HG02763 (cell line): ENCODE data around the gene CDH26.
"Not testable (repeated sequence)": the region's sequence is repeated elsewhere in the genome, so short reads cannot be mapped to it uniquely, and the experiment has no call there.

Experiments used
- ATAC-seq: cut with Tn5 transposase; IDR thresholded peaks from one replicate; pipeline ENCODE4 v1.9.1; 2021; ENCODE audit warnings: mild to moderate bottlenecking, moderate library complexity; ENCODE audit not compliant: unreplicated experiment

Gene CDH26

DNA sequence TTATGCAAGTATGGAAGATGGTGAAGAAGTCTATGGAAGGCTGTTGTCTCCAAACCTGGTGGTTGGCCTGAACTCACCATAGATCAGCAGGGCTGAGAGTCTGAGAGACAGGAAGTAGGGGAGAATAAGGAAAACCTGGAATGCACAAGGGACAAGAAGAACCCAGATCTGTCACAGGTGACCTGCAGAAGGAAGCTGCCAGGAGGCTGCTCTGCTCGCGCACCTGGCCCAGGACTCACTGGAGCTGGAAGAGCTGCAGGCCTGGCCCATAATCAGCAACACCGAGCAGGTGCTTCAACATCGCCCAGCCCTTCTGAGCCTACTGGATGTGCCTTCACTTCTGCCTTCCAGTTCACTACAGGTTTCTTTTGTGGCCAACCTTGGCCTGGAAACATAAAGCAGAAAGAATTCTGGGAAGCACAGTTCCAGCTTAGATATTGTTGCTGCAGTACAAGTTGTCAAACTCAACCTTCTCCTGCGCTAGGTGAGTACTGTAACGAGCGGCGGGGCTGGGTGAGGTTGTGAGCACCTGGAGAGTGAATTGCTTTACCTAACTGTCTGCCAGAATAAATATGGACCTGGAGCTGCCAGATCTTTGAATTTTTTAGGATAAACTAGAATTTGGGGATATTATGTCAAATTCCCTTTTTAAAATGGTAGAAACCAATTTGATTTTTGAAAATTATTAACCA lies 82.4 kb downstream of the CDH26 start:
- no peak for ATAC-seq

- ATAC-seq, result not testable (repeated sequence)
Measured at GRCh38 chr20:60041436-60042165, 83.4 kb downstream of the CDH26 start.

DNA sequence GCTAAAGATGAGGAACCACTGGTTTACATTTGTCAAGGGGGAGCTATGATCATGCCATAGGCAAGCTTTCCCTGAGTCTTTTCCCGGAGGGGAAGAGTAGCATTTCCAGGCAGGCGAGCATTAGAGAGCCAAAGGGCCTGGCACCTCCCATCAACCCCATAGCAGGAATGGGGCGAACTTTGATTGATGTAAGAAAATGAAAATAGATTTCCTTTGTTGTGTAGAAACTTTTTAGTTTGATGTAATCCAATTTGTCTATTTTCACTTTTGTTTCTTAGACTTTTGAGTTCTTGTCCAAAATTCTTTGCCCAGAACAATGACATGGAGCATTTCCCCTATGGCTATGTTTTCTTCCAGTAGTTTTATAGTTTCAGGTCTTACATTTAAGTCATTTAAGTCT lies 85.2 kb downstream of the CDH26 start:
- no peak for ATAC-seq

- ATAC-seq, result no peak
Measured at GRCh38 chr20:60046011-60046413, 87.8 kb downstream of the CDH26 start.

DNA sequence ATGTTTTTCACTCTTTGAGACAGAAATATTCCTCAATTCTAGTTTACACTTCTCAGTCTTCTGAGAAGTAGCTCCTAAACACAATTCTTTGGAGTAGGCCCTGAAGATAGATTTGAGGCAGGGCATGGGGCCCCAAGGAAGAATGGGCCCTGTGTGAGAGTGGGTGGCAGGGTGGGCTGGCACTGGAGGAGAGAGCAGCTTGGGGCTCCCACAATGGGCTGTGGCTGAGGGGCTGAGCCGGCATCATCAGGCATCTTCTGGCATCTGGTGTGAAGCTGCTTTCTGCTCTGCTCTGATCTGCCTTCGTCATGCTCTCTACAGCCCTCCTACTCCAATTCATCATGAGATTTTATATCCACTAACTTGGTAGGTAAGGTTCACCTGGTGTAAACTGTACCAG lies 88.2 kb downstream of the CDH26 start:
- ATAC-seq, result no peak

DNA sequence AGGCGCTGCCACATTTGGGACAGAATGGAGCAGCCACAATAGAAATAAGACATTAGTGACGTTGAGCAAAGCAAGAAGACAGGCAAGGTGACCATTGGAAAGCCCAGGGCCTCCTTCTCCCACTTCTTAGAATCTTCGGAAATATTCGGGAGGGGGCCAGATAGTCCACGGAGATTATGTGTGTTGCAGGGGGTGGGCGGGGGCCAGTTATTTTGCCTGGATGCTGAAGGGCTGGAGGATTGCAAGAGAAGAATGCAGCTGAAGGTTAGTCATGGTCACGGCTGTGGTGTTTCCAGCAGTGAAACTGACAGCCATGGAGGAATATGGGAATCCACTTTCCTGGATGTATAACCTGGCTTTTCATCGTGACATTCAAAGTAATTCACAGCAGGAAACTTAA lies 88.6 kb downstream of the CDH26 start:
- no peak for ATAC-seq

DNA sequence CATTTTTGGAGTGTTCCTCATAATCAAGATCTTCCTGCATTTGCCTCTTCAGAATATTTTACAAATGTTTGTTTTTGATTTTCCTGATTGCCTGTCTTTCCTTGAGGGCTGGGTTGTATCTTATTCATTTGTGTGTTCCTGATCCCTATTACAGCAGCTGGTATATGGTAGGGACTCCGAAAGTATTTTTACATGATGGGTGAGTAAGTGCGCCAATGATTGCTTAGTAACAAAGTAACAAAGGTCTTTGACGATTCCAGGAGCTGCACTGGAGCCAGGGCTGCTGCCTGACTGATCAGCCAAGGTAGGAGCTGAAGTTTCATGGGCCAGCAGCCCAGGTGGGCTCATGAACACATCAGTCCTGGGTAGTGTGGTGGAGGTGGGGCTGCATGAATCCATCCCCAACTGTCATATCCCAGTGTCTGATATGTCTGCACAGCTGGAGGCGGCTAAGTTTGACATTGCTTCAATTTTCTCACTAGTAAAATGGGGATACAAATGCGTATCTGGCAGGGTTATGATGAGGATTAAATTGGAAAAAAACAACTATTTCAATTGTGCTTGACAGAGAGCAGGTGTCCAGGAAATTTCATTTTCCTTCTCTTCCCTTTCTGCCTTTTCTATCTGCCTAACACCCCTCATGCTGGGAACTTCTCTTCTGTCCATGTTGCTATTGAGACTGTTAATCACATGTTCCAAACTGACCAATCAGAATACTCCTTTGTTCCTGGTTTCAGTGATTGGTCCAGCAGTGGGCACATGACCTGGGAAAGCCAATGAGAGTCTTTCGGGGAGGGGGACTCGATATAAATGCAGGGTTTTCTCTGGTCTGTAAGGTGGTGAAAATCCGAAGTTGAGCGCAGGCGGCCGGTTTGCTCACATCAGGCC lies 90.7 kb downstream of the CDH26 start:
- no peak for ATAC-seq

GRCh38 chr20:60049601-60050000 lies 91.4 kb downstream of the CDH26 start:
- ATAC-seq, result no peak

DNA sequence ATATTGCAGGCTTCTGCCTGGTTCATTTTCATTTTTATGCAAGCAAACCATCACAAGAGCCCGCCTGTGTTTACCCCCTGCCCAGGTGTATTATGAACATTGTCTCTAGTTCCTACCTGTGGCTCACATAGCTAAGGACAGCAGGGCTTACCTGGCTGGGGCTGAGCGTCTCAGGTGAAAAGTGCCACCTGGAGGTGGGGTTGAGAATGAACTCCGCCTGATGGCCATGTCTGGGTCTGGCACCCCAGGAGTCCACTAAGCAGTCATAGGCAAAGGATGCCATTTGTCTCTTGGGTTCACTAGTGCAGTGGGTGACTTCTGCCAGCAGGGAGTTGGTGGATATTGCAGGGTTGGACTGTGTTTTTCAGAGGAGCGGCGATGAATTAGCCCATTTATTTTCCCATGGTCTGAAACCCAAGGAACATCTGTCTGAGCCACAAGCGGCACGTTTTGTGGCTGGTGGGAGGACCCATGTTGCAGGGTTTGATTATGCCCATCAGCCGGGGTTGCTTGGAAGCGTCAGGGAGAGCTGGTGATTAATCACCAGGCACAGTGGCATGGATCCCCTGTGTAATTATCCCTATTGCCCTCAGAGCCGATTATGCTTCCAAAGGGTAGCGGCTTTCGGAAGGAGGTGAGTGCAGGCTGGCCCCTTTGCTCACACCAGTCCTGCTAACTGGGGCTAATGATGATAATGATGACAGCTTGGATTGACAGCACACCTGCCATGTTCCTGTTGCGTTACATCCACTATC lies 92.1 kb downstream of the CDH26 start:
- no peak for ATAC-seq

GRCh38 chr20:60051911-60052310 lies 93.7 kb downstream of the CDH26 start:
- ATAC-seq, result no peak

- no peak for ATAC-seq
Measured at GRCh38 chr20:60052322-60052721, 94.1 kb downstream of the CDH26 start.

DNA sequence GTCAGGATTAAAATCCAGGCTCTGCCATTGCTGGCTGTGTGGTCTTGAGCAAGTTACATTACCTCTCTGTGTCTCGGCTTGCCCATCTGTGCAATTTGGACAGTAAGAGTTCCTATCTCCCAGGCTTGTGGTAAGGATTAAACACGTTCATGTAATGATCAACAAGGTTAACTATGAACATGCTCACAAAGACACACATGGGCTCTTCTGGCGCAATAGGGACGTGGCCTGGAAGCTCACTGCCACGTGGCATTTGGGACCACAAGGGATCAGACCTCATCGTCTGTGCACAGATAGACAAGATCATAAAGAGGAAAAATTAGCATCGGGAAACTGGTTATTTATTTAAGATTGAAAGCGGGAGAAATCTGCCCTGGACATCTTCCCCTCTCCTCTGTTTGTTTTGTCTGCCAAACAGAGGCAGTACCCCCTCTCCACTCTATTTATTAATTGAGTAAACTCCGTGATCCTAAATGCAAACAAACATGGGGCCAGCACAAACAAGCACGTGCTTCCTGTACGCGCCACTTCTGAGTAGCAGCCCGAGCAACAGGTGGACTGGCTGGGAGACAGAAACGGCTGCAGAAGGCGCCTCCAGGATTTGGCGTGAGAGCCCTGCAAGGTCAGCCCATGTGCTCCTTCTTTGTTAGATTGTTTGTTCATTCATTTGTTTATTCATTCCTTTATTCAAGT lies 95.0 kb downstream of the CDH26 start:
- ATAC-seq, result no peak

DNA sequence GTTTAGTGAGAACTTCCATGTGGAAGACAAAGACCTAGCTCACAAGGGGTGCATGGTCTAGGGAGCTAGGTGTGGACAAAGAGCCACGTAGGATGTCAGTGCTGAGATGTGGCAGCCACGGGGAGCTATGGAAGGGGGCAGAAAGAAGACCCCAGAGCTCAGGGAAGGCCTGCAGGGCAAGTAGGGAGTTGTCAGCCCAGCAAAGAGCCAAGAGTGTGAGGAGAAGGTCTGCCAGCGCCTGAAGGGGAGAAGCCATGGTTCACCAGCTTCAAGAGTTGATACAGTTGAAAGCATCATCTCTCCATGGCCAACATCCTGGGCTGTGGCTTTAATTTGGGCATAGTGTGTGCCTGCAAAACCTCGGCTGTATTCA lies 95.6 kb downstream of the CDH26 start:
- no peak for ATAC-seq

DNA sequence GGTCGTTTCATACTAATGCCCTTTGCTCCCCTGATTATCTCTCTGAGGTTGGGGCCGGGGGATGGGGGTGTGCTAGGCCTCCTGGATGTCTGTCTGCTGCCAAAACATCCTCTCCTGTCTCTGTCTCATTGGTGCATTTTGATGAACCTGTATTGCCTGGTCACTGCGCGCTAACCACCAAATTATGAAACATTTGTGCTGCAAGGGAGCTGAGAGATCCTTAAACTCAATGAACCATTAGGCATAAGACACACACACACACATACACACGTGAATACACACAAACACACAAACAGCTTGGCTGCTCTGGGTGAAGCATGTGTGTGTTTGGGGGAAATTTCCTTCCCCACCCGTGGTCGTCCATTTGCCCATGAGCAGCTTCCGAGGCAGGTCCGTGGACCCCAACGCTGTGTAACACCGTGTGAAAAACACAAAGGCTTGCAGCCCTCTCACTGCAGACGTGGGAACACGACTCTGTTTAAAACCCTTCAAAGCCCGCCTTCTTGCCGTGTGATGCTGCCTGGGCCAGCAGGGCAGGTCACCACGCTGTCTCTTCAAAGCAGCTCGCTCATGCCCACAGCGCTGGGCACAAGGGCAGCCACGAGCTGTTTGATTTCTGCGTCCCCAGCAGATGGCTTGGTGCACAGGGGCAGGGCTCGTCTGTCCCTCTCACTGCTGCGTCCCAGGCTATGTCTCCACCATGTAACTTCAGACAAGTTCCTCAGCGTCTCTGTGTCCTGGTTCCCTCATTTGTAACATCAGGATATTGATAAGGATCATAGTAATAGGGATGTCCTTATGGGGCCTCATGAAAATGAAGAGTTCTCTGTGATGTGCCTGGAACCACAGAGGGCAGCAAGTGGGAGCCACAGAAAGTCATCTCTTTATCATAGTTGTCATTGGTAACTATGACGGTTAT lies 96.8 kb downstream of the CDH26 start:
- ATAC-seq, result no peak

GRCh38 chr20:60055740-60056139 lies 97.5 kb downstream of the CDH26 start:
- ATAC-seq, result peak; percentile 49

GRCh38 chr20:60056407-60057122 lies 98.3 kb downstream of the CDH26 start:
- ATAC-seq, result no peak

GRCh38 chr20:60057123-60057865 lies 99.1 kb downstream of the CDH26 start:
- peak; percentile 50 for ATAC-seq
